Measurements from ENCODE around the gene EPB41L5.
"Not testable (repeated sequence)": the region's sequence is repeated elsewhere in the genome, so short reads cannot be mapped to it uniquely, and the experiment has no call there.

EPB41L5 gene

DNA sequence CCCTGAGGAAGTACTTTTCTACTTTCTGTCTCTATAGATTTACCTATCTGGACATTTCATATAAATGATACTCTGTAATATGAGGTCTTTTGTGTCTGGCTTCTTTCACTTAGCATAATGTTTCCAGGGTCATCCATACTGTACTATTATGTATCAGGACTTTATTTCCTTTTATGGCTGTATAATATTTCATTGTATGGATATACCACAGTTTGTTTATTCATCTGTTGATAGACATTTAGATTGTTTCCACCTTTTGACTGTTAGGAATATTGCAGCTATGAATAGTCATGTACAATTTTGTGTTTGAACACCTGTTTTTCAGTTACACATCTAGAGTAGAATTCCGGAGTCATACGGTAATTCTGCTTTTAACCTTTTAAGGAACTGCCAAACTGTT is 136.5 kb downstream of the EPB41L5 start:
- no peak for DNase-seq

DNA sequence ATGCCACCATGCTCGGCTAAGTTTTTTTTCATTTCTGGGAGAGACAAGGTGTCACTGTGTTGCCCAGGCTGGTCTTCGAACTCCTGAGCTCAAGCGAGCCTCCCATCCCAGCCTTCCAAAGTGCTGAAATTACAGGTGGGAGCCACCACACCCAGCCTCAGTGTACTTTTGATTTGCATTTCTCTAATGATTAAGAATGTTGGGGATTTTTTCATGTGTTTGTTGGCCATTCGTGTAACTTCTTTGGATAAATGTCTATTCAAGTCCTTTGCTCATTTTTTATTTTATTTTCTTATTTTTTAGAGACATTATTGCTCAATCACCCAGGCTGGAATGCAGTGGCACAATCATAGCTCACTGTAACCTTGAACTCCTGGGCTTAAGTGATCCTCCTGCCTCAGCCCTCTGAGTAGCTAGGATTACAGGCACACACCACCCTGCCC is 137.2 kb downstream of the EPB41L5 start:
- no peak for DNase-seq

- DNase-seq, result no peak
These were observed 142.4 kb downstream of the EPB41L5 start for GRCh38 chr2:120155308-120155707.

GRCh38 chr2:120158658-120159057 is 145.8 kb downstream of the EPB41L5 start:
- not testable (repeated sequence) for DNase-seq

GRCh38 chr2:120161190-120161589 is 148.3 kb downstream of the EPB41L5 start:
- no peak for DNase-seq

DNA sequence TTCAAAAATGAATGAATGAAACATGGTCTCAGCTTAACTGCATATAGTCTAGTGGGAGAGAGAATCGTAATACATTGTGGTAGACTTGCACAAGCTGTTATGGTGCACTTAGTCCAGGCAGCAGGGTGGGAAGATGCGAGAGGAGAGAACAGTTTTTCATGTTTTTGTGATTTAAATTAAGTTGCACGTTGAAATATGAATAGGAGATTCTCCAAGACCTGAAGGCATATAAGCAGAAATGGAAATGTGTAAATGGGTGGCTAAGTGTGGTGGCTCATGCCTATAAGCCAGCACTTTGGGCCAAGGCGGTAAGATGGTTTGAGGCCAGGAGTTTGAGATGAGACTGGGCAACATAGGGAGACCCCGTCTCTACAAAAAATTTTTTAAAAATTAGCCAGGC is 149.8 kb downstream of the EPB41L5 start:
- DNase-seq, result no peak

DNA sequence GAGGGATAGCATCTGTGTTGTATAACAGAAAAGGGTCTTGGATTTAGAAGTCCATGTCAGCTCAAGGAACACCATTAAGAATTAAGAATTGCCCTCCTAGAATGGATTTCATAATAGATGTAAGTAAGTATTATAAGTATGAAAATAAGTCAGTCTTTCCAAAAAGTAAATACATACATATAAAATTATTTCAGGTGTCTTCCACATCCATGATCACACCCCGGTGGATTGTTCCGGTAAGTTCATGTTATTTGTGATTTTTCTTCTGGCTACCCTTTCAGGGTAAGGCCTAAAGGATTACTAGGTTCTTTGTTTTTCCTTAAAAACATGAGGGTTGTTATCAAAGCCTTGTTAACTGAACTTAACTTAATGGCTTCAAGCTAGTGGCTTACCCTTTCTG is 154.4 kb downstream of the EPB41L5 start:
- DNase-seq, result no peak

DNA sequence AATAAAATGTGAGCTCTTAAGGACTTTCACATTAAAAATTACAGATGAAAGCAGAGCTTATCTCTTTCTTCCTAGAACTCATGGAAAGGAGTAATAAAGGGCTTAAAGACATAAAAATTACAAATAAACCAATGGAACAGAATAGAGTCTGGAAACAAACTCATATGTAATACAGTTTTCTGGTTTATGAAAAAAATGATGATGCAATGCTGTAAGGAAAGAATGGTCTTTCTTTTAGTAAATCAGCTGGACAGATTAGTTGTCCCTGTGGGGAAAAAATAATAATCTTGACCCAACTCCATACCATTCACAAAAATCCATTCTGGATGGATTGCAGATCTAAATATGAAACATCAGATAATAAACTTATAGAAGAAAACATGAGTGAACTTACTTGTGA is 156.1 kb downstream of the EPB41L5 start:
- DNase-seq, result no peak

GRCh38 chr2:120174963-120175581 is 162.2 kb downstream of the EPB41L5 start:
- DNase-seq, result peak; percentile 74

DNA sequence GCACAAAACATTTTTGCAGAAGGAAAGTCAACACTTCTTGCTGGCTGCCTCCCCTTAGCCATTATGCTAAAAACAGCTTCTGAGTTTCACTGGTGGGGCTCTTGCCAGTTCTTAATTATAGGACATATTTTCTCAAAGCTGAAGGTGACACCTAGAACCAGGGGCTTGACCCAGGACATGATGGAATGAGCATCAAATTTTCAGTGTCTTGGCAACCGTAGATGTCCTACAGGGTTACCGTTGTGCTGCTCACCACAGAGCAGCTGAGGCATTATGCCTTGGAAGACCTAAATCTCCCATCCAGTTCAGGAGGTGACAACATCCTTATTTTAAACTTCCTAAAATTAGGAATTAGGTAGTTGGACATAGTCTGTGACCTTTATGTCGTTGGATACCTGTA is 163.6 kb downstream of the EPB41L5 start:
- no peak for DNase-seq

- peak; percentile 86 for DNase-seq
These were observed 164.2 kb downstream of the EPB41L5 start for GRCh38 chr2:120177001-120177621.

GRCh38 chr2:120177973-120178372 is 165.1 kb downstream of the EPB41L5 start:
- peak; percentile 1 for DNase-seq

- DNase-seq, result no peak
These were observed 166.5 kb downstream of the EPB41L5 start for GRCh38 chr2:120179396-120179795.

- no peak for DNase-seq
These were observed 167.2 kb downstream of the EPB41L5 start for GRCh38 chr2:120180066-120180465.

GRCh38 chr2:120182019-120182560 is 169.2 kb downstream of the EPB41L5 start:
- DNase-seq, result peak; percentile 17

GRCh38 chr2:120189189-120189588 is 176.3 kb downstream of the EPB41L5 start:
- no peak for DNase-seq

GRCh38 chr2:120192280-120192679 is 179.4 kb downstream of the EPB41L5 start:
- DNase-seq, result no peak

GRCh38 chr2:120195553-120195952 is 182.7 kb downstream of the EPB41L5 start:
- DNase-seq, result no peak

DNA sequence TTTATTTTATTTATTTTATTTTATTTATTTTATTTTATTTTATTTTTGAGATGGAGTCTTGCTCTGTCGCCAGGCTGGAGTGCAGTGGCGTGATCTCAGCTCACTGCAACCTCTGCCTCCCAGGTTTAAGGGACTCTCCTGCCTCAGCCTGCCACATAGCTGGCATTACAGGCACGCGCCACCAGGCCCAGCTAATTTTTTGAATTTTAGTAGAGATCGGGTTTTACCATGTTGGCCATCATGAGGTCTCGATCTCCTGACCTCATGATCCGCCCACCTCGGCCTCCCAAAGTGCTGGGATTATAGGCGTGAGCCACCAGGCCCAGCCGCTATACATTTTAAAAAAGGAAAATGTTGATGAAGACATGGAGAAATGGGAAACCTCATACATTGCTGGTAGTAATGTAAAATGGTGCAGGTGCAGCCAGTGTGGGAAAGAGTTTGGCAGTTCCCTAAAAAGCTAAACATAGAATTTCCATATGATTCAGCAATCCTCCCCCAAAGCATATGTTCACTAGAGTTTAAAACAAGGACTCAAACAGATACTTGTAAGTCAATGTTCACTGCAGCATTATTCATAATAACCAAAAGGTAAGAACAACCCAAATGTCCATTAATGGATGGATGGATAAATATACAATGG is 187.1 kb downstream of the EPB41L5 start:
- DNase-seq, result not testable (repeated sequence)

GRCh38 chr2:120203251-120204021 is 190.6 kb downstream of the EPB41L5 start:
- no peak for DNase-seq

GRCh38 chr2:120204022-120204405 is 191.1 kb downstream of the EPB41L5 start:
- DNase-seq, result no peak

GRCh38 chr2:120204417-120204816 is 191.5 kb downstream of the EPB41L5 start:
- no peak for DNase-seq

DNA sequence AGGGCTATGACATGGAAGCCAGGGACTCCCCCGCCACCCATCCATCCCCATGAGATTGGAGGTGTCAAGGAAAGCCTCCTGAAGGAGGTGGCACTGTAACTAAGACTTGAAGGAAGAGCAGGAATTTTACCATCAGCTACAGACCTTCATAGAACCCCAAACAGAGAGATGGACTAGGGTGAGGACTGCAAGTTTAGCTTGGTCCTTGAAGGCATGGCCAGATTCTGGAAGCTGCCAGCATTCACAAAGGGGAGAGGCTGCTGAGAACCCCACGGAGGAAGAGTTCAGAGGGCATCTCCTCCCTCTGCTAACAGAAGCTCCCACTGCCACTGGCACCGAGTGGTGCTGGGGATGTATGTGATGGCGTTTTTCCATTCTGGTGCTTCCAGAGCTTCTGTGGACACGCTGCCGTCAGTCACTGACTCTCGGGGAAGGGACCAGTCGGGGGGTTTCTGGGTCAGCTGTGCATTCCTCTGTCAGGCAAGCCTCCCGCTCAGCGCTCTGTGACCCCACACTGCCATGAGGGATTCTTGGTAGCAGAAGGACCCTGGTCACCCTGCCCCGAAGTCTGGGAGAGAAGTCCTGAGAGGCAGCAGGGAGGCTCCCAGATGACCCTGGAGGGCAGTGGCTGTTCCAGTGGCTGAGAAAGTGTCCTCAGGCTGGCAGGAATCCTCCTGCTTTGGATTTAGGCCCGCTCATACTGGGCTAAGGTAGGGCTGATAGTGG is 192.2 kb downstream of the EPB41L5 start:
- no peak for DNase-seq
